ENCODE measurements around the gene LASP1NB.
"Not testable (repeated sequence)": the region's sequence is repeated elsewhere in the genome, so short reads cannot be mapped to it uniquely, and the experiment has no call there.

LASP1NB gene

GRCh38 chr17:38943607-38944006, 18.2 kb downstream of the LASP1NB start:
- H3K4me1 ChIP-seq (ENCODE audit: insufficient read depth, low read length, poor library complexity, severe bottlenecking): no peaks in the 10 kb centered on the region
- H3K4me2 ChIP-seq (ENCODE audit: low read length): no peak overlapping the region
- TF ChIP-seq EZH2phosphoT487 (IDR thresholded peaks at IDR 0.05; ENCODE audit: borderline replicate concordance, low read depth, low read length) (no peak), CTCF (conservative IDR thresholded peaks at IDR 0.05; ENCODE audit: low read length) (no peak)
- intact Hi-C loops (cut with micrococcal nuclease; ENCODE audit: unreplicated experiment): no loop called here
- no peaks in the 10 kb centered on the region for H3K9me3 ChIP-seq (ENCODE audit: low read length)
- DNase-seq (ENCODE audit: low spot score): peak; percentile 21
- H4K20me1 ChIP-seq (ENCODE audit: insufficient read depth, low read length): no peaks in the 10 kb centered on the region
- ChIA-PET POLR2A (interaction anchor here (0.9 to 1.0 kb wide), 2 partner anchors 11 to 15 kb away, joined by 3 read pairs; no protein-coding TSS in a partner anchor), CTCF (ENCODE audit: unreplicated experiment) (no interaction called here)
- H3K27ac ChIP-seq (ENCODE audit: low read depth, low read length, poor library complexity, severe bottlenecking): no peak overlapping the region
- no peaks in the 10 kb centered on the region for H3K79me2 ChIP-seq (ENCODE audit: insufficient read depth, low read depth, low read length)
- no TSS peak for BruUV-seq (replicated peaks)
- no peak overlapping the region for H2AFZ ChIP-seq (ENCODE audit: low read length)
- no peak overlapping the region for H3K4me3 ChIP-seq (ENCODE audit: low read depth, low read length, poor library complexity, severe bottlenecking)
- H3K9me2 ChIP-seq (ENCODE audit: insufficient read depth, low read length): no peaks in the 10 kb centered on the region
- no peaks in the 10 kb centered on the region for H3K36me3 ChIP-seq (ENCODE audit: insufficient read depth, low read length)

GRCh38 chr17:38947189-38947588, 21.8 kb downstream of the LASP1NB start:
- CTCF ChIA-PET (ENCODE audit: unreplicated experiment): no interaction called here
- no peak overlapping the region for H3K27ac ChIP-seq (ENCODE audit: low read depth, low read length, poor library complexity, severe bottlenecking)
- H3K9me2 ChIP-seq (ENCODE audit: insufficient read depth, low read length): no peaks in the 10 kb centered on the region
- H3K79me2 ChIP-seq (ENCODE audit: insufficient read depth, low read depth, low read length): no peaks in the 10 kb centered on the region
- no peaks in the 10 kb centered on the region for H3K36me3 ChIP-seq (ENCODE audit: insufficient read depth, low read length)
- H3K4me3 ChIP-seq (ENCODE audit: low read depth, low read length, poor library complexity, severe bottlenecking): no peak overlapping the region
- no peak overlapping the region for H3K4me2 ChIP-seq (ENCODE audit: low read length)
- H3K9me3 ChIP-seq (ENCODE audit: low read length): no peaks in the 10 kb centered on the region
- H2AFZ ChIP-seq (ENCODE audit: low read length): no peak overlapping the region
- DNase-seq (ENCODE audit: low spot score): no peak
- no TSS peak for BruUV-seq (replicated peaks)
- POLR2A ChIA-PET: interaction anchor here (0.9 kb wide), 1 partner anchor 48 kb away, joined by 3 read pairs; no protein-coding TSS in a partner anchor
- no peaks in the 10 kb centered on the region for H4K20me1 ChIP-seq (ENCODE audit: insufficient read depth, low read length)
- TF ChIP-seq CTCF (conservative IDR thresholded peaks at IDR 0.05; ENCODE audit: low read length) (no peak), EZH2phosphoT487 (IDR thresholded peaks at IDR 0.05; ENCODE audit: borderline replicate concordance, low read depth, low read length) (no peak)
- H3K4me1 ChIP-seq (ENCODE audit: insufficient read depth, low read length, poor library complexity, severe bottlenecking): no peaks in the 10 kb centered on the region
- intact Hi-C loops (cut with micrococcal nuclease; ENCODE audit: unreplicated experiment): no loop called here

- H3K27ac ChIP-seq (ENCODE audit: low read depth, low read length, poor library complexity, severe bottlenecking); H3K9me3 ChIP-seq (ENCODE audit: low read length); H3K9me2 ChIP-seq (ENCODE audit: insufficient read depth, low read length); DNase-seq (ENCODE audit: low spot score); H3K4me1 ChIP-seq (ENCODE audit: insufficient read depth, low read length, poor library complexity, severe bottlenecking); H3K36me3 ChIP-seq (ENCODE audit: insufficient read depth, low read length); H3K4me2 ChIP-seq (ENCODE audit: low read length); H4K20me1 ChIP-seq (ENCODE audit: insufficient read depth, low read length); POLR2A ChIA-PET; CTCF ChIA-PET (ENCODE audit: unreplicated experiment); H3K4me3 ChIP-seq (ENCODE audit: low read depth, low read length, poor library complexity, severe bottlenecking); intact Hi-C loops (cut with micrococcal nuclease; ENCODE audit: unreplicated experiment); H2AFZ ChIP-seq (ENCODE audit: low read length); BruUV-seq (replicated peaks); H3K79me2 ChIP-seq (ENCODE audit: insufficient read depth, low read depth, low read length): not testable (repeated sequence)
Observed at GRCh38 chr17:38953800-38954199, 28.4 kb downstream of the LASP1NB start.
